ENCODE results near the gene TBC1D13.
A peak's percentile ranks its signal among the peaks of the same experiment; 100 is the strongest.
"Not testable (repeated sequence)": the region's sequence is repeated elsewhere in the genome, so short reads cannot be mapped to it uniquely, and the experiment has no call there.

TBC1D13 gene, protein sequence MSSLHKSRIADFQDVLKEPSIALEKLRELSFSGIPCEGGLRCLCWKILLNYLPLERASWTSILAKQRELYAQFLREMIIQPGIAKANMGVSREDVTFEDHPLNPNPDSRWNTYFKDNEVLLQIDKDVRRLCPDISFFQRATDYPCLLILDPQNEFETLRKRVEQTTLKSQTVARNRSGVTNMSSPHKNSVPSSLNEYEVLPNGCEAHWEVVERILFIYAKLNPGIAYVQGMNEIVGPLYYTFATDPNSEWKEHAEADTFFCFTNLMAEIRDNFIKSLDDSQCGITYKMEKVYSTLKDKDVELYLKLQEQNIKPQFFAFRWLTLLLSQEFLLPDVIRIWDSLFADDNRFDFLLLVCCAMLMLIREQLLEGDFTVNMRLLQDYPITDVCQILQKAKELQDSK

DNA sequence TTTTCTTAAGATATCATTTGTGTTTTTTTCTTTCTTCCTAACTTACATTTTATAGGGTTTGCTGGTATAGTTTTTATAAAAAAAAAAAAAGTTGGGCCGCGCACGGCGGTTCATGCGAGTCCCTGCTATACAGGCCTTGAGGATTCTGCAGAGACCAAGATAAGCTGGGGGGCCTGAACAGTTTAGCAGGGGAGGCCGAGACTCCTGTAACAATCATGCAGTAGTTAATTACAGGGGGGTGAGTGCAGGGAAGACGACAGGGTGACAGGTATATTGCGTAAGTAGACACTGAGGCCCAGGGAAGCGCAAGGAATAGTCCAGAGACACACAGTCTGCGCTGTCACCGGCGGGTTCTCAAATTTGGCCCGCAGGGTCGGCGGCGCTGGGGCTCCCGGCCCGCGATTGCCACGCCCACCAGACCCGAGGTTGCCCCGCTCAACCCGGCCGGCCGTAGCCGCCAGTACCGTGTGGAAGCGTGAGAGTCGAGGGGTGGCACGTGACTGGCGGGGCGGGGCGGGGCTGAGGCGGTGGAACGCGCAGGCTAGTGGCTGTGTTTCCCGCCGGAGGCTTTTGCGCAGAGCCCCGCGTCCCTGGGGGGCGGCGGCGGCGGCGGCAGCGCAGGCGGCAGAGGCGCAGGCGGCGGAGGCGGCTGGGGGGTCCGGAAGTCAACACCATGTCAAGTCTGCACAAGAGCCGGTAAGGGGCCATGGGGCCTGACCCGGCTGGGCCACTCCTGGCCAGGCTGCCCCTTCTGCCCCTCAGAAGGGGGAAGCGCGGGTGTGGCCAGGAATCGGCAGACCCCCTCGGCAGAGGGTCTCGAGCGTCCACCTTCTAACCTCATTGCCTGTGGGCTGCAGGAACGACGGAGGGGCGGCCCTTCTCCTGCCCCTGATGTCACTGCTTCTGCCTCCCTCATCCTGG is at the start of gene TBC1D13:
TBC1D13 (plus strand) TSS at position 573 of the 921 bp plus-strand sequence; CDS start at position 674, 101 bp downstream.
- peak; percentile 95 for DNase-seq (ENCODE audit: low spot score)

GRCh38 chr9:128742401-128742800 is 44.7 kb upstream of the TBC1D13 start:
- DNase-seq (ENCODE audit: low spot score) = no peak

DNA sequence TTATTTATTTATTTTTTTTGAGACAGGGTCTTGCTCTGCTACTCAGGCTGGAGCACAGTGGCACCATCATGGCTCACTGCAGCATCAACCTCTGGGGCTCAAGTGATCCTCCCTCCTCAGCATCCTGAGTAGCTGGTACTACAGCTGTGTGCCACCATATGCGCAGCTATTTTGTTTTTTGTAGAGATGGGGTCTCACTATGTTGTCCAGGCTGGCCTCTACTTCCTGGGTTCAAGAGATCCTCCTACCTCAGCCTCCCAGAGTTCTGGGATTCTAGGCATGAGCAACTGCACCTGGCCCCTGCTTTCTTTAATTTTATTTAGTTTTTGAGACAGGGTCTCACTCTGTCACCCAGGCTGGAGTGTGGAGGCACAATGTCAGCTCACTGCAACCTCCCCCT is 43.6 kb upstream of the TBC1D13 start:
- DNase-seq (ENCODE audit: low spot score) = no peak

DNA sequence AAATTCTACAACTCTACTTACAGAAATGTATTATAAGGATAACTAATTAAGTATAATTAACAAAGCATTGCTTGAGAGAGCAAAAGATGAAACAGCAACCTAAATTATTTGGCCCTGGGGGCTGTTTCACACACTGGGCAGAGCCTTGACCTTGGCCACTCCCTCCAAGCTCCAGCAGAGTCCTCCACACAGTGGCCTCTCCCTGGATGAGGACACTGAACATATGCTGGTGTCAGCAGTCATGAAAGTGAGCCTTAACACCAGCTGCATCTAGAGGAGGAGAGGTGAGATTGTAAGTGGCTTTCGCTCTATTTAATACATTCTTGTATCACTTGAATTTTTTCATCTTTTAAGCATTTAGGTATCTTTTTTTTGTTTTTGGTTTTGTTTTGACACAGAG is 39.8 kb upstream of the TBC1D13 start:
- DNase-seq (ENCODE audit: low spot score) = no peak

GRCh38 chr9:128750926-128751595 is 36.0 kb upstream of the TBC1D13 start:
- DNase-seq (ENCODE audit: low spot score) = no peak

- no peak for DNase-seq (ENCODE audit: low spot score)
These were observed 33.4 kb upstream of the TBC1D13 start for GRCh38 chr9:128753627-128754026.

- DNase-seq (ENCODE audit: low spot score) = no peak
These were observed 29.5 kb upstream of the TBC1D13 start for GRCh38 chr9:128757602-128758001.

DNA sequence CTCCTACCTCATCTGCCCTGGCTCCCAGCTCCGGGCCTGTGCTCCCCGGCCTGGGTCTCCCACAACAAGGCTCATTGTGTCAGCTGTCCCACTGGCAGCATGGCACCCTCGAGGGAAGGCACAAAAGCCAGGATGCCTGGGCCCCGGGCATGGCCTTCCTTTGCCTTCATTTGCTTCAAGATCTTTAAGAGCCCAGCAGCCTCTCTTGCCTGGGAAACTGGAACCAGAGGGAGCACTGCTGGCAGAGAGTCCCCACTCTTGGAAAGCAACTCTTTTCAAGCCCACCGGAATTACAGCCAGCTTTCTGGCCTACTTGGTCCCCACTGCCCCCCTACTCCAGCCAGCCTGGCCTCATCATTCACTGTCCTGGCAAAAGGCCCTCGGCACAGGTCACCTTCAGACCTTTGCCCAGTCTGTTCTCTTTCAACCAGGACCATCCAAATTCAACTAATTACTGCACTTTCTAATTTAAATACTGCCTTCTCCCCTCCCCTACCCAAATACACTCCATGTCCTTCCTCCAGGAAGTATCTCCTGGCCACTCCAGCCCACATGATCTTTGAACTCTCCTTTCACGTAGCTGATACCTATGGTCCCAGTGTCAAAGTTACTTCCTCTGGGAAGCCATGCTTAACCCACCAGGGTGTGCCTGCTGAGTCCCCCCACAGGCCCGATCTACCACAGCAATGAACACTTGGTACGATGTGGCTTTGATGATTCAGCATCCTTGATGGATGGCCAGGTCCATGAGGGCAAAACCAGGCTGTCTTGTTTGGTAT is 24.2 kb upstream of the TBC1D13 start:
- DNase-seq (ENCODE audit: low spot score) = no peak

GRCh38 chr9:128764361-128764760 is 22.7 kb upstream of the TBC1D13 start:
- no peak for DNase-seq (ENCODE audit: low spot score)

- DNase-seq (ENCODE audit: low spot score) = no peak
These were observed 21.6 kb upstream of the TBC1D13 start for GRCh38 chr9:128765499-128765898.

DNA sequence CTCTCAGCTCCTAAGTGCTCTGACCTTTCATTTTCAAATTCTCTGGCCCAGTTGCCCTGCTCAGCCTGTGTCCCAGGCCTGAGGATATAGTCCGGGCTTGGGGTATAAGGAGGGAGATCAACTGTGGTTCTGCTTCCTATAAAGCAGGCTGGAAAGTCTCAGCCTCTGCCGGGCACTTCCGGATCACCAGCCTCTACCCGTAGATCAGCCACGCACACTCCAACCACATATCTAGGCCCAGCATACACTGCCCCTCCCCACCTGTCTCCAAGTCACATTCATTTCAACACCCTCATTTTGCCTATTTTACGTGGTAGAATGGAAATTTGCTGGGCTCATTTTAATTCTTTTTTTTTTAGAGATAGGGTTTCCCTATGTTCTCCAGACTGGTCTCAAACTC is 18.4 kb upstream of the TBC1D13 start:
- DNase-seq (ENCODE audit: low spot score) = no peak

GRCh38 chr9:128770286-128771030 is 16.6 kb upstream of the TBC1D13 start:
- DNase-seq (ENCODE audit: low spot score) = no peak

DNA sequence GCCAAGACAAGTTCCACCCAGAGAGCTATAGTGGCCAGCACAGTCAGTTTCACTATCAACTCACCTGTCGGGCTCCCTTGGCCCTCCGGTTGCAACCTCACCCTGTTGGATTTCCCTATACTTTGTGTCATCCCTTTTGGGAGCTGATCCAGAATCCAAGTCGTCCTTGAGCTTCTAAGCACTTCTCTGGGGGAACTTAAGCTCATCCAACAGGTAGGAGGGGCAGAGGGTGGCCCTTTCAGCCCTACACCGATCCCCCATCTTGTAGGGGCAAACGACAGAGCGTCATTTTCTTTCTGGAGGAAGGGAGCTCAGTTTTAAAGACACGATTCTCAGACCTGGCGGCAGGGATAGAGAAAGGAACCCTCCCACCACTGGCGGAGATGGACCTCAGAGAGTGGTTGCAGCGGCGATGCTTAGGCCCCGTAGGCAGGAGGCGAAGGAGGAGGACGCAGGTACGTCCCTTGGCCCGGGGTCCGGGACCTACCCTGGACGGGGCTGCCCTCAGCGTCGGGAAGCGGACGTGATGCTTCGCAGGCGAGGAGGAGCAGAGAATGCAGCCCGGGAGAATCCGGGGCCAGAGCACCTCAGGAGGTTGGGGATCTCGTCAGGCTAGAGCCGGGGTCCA is 15.8 kb upstream of the TBC1D13 start:
- no peak for DNase-seq (ENCODE audit: low spot score)

DNA sequence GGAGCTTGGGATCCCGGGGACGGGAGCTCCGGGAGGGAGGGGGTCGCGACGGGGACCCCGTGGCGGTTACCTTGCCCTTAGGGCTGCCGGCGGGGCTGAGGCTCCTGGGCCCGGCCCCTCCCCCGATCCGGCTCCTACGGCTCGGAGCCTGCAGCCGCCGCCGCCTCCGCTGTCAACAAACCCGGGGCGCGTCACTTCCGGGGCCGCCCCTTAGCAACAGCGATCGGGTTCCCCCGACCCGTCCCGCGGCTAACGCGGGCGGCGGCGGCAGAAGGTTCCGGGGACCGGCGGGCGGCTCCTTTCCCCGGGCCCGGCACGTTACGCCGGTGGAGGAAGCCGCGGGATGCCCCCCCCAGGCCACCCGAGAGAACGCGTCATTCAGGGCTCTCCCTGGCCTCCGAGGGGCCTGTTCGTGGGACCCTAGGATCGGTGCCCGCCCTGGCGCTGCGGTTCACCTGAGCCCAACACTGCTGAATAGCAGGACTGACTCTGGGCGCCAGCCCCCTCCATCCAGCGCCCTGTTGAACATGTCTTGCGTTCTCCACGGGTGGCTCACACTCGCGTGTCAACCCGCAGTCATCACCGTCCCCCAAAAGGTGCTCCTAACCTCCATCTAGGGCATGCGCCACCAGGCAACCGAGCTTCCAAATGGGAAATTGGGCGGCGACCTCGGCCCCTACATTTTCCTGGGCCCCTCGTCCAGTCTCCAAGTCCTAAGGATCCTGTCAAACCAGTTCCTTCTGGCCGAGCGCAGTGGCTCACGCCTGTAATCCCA is 15.1 kb upstream of the TBC1D13 start, which contains the start of gene ZER1:
ZER1 (minus strand) TSS at position 183 of the 775 bp plus-strand sequence. CDS start 16,362 bp downstream, outside the sequence.
- DNase-seq (ENCODE audit: low spot score) = peak; percentile 98

GRCh38 chr9:128773049-128773448 is 14.0 kb upstream of the TBC1D13 start:
- DNase-seq (ENCODE audit: low spot score) = no peak

GRCh38 chr9:128774804-128775203 is 12.2 kb upstream of the TBC1D13 start:
- DNase-seq (ENCODE audit: low spot score) = no peak

- DNase-seq (ENCODE audit: low spot score) = not testable (repeated sequence)
These were observed 7.0 kb upstream of the TBC1D13 start for GRCh38 chr9:128780093-128780492.

- DNase-seq (ENCODE audit: low spot score) = no peak
These were observed 5.6 kb upstream of the TBC1D13 start for GRCh38 chr9:128781187-128782070.
